HG02623 (cell line): Measurements from ENCODE around the gene PRLH.
"Not testable (repeated sequence)": the region's sequence is repeated elsewhere in the genome, so short reads cannot be mapped to it uniquely, and the experiment has no call there.

Source experiments
- ATAC-seq: cut with Tn5 transposase; IDR thresholded peaks from one replicate; pipeline ENCODE4 v1.9.1; 2021; ENCODE audit warnings: moderate library complexity; ENCODE audit not compliant: unreplicated experiment

PRLH gene

DNA sequence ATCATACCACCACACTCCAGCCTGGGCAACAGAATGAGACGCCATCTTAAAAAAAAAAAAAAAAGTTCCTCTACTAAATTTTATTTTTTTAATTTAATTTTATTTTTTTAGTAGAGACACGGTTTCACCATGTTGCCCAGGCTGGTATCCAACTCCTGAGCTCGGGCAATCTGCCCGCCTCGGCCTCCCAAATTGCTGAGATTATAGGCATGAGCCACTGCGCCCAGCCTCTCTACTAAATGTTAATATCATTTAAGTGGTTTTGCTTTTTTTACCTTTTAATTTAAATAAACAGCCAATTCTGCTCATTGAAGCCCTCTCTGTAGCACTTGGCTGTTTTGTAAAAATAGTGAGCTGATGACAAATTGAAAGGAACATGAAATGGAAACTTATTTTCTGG is 15.0 kb downstream of the PRLH start:
- no peak for ATAC-seq

DNA sequence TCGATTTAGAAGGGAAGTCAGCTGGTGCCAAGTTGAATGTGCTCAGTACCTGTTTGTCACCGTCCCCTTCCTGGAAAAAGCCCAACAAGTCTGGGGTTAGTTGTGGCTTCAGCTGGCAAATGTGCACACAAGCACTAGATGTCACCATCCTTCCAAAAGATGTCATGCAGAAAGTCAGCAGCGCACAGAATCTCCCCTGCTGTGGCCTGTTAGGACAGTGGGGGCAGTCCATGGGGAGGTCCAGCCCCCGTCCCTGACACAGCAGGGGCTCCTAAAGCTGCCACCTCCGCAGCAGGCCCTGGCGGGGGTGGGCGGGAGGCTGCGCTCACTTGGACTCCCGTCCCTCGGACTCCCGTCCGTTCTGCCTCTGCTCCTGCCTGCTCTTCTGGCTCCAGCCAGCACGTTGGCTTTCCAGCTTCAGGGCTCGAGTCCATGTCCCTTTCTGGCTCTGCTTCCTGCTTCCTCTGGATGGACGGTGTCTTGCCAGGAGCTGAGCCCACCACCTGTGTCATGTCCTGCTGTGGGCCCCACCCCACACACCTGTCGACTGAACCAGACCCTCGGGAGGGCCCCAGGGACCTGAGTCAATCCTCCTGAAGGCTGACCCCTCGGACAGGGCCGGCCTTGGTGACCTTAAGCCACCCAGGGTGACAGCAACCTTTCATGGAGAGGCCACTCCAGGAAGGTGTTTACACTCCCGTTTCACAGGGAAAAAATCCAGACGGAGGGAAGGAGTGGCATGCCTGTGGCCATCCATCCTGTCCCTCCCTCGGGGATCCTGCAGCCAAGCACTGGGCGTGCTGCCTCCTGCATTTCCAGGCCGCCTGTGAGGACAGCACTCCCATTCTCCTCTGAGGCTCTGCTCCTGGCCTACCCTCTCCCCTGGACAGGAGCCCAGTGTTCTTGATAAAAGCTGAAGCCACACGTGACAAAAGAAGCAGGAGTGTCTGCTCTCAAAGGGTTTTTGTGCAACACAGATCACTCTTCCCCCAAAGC is 15.7 kb downstream of the PRLH start:
- no peak for ATAC-seq

DNA sequence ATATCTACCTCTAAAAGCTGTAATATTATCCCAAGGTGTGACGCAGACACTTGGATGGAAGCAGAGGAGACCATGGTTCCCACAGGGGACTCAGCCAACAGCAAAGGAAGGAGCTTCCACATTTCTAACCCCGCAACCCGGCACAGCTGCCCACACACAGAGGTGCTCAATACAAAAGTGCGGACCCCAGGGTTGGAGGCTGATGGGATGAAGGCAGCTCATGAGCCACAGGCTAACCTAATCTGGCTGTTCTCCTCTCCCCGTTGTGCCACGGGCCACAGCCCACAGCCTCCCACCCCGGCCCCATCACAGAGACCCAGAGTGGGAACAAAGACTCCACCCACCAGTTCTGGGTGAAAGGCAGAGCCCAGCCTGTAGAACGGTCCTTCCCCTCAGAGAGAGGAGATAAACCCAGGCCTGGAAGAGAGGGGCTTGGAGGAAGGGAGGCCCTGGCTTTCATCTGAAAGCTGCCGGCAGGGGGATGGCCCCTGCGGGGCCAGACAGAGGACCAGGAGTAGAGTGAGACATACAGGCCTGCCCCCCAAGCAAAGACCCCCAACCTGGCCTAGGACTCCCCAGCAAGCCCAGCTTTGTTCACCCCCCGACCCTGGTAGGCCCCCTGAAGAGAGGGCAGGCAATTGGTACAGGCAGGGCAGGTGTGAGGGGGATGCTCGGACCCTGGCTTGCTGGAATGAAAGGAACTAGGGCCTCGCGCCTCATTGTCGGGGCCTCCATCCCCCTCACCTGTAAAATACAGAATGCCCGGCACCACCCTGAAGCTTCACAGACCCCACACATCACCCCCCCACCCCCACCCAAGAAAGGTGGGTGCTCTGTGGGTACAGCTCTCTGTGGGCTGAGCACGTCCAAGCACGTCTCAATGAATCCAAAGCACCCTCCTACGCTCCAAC is 17.3 kb downstream of the PRLH start:
- ATAC-seq = no peak

GRCh38 chr2:237585590-237586221 is 19.3 kb downstream of the PRLH start:
- ATAC-seq = no peak

DNA sequence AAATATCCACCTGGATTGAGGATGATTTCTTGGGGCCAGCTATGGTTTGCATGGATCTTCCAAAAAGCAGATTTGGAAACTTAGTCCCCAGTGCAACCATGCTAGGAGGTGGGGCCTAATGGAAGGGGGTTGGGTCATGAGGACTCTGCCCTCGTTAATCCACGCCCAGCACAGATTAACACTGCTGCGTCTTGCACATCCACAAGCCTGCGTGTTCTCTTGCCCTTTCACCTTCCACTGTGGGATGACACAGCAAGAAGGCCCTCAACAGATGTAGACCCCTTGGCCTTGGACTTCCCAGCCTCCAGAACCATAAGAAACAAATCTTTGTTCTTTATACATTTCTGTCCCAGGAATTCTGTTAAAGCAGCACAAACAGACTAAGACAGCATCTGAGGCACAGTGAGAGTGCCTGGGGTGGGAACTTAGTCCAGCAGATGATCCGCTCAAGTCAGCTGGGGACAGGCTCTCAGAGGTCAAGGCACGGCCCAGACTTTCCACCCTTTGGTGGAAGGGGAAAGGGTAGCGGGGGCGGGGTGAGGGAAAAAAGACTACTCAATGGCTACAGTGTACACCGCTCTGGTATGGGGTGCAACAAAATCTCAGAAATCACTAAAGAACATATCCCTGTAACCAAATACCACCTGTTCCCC is 21.8 kb downstream of the PRLH start:
- no peak for ATAC-seq

DNA sequence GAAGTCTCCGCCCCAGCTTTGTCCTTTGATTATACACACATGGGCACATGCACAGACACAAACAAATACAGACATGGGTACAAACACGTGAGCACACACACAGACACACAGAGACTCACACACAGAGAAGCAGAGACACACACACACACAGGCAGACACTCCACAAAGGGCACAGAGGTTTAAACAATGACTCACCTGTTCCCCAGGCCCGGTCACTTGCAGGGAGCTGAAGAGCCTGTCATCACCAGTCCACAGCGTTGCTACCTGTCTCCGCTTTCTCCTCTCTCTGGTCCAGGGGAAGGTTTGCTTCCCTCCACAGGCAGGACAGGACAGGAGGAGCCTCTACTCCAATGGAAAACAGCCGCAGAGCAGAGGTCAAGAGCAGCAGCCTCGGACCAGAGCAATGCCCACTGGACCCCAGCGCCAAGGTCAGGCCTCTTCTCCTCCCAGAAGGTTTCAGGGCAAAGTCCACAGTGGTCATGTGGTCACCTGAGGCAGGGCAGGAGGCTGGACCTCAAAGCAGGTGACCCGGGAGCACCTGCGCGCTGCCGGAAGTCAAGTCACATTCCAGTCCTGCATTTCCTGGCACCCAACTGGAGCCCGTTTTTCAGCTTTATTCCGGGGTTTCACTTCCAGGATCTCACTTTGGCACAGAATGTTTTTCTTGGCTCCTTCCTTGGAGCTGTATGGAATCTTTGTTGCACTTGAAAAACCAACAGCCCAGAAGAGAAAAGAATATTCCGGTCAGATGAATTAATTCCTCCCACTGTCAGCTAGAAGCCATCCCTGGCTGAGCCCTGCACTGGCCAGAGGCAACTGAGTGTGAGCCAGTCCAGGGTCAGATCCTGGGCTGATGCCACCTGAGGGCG is 24.1 kb downstream of the PRLH start, which contains the start of gene RAB17:
Gene RAB17, minus strand, starts transcription at position 463 of the 869 bp plus-strand sequence. CDS start 4,580 bp downstream, outside the sequence.
- no peak for ATAC-seq

DNA sequence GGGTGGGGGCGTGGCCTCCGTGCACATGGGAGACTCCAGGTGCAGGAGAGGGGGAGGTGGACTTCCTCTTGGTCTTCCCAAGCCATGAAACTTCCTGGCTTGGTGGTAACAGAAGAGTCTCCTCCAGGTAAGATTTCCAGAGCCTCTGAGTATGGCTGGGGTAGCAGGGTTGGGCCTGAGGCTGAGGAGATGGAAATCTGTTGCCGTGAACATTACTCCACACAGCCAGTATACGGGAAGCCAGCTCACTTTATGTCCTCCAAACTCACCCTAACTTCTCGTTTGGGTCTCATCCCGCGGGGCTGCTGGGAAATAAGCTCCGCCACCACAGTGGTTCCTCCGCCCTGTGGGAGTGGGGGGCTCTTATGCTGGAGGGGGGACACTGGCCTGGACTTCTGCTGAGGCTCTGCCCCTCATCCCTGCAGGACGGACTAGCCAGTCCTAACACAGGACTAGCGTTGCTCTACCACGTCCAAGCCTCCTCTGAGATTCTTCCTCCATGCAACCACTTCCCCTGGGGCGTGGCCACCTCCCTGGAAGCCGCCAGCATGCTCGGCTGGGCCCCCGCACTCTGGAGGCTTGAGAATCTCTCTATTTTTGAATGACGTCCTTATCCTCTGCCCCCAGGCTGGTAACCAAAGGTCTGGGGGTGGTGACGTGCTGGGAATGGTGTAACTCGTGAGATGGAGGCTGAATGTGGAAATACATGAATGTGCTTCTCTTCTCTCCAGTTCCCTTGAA is 24.9 kb downstream of the PRLH start:
- ATAC-seq = no peak

DNA sequence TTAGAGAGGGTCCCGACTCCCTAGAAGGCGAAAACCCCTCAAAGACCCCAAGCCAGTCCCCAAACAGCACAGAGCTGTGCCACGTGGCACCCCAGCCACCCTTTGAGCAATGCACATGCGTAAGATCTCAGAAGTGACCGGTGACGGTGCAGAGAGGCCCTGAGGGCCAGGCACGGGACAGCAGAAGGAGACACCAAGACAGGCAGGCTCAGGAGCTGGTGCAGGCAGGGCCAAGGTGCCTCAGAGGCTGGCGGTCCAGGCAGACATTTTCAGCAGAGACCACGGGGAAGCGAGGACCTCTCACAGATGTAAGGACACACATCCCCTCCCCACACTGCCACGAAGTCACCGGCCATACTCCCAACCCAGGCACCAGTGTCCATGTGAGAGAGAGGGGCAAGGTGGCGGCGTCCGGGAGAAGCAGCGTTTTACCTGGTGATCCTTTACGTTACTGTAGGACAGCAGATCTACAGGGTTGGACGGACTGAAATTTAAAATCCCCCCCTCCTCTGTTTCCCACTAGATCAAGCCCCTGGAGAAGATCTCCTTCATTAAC is 26.1 kb downstream of the PRLH start:
- ATAC-seq = no peak

GRCh38 chr2:237593036-237593435 is 26.7 kb downstream of the PRLH start:
- ATAC-seq = no peak

DNA sequence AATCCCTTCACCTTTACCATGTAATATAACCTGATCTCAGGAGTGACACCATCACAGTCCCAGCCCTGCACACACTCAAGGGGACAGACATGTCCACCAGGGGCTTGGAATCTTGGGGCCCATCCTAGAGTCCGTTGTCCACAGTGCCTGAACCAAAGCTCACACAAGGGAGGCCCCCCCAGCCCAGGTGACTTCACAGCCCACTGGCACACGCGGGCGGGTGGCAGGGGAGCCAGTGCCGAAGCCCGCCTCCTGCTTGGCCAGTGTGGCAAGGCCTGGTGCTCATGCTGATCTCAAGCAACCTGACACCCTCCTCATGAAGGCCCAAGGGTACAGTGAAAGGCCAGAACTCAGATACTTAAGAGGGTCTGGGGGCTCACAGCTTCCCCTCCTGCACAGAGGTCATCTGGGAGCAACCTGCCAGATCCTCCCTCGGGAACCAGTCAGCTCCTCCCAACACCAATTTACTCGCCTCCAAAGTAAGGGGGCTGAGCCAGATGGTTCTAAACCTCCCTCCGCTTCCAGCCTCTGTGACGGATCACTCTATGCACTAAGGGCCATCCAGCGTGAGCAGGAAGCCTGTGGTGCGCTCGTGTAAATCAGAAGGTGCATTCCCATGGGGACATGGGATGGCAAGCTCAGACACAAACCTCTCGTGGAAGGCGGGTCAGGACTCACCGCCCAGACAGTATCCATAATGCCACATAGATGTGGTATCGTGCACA is 27.4 kb downstream of the PRLH start:
- no peak for ATAC-seq

- ATAC-seq = no peak
Measured at GRCh38 chr2:237594514-237594871, 28.1 kb downstream of the PRLH start.

DNA sequence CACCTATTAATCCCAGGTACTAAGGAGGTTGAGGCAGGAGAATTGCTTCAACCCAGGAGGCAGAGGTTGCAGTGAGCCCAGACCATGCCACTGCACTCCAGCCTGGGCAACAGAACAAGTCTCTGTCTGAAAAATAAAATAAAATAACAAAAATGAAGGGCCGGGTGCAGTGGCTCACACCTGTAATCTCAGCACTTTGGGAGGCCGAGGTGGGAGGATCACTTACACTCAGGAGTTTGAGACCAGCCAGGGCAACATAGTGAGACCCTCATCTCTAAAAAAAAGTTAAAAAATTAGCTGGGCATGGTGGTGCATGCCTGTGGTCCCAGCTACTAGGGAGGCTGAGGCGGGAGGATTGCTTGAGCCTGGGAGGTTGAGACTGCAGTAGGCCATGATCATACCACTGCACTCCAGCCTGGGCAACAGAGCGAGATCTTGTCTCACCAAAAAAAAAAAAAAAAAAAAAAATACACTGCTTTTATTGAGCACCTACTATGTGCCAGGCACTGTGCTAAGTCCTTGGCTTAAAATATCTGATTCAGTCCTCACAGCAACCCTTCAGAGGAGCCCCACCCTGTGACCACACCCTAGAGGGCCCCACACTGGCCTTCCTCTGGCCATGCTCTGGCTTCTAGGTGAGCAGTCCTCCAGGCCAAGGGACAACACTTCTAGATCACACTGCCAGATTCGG is 29.6 kb downstream of the PRLH start:
- not testable (repeated sequence) for ATAC-seq

DNA sequence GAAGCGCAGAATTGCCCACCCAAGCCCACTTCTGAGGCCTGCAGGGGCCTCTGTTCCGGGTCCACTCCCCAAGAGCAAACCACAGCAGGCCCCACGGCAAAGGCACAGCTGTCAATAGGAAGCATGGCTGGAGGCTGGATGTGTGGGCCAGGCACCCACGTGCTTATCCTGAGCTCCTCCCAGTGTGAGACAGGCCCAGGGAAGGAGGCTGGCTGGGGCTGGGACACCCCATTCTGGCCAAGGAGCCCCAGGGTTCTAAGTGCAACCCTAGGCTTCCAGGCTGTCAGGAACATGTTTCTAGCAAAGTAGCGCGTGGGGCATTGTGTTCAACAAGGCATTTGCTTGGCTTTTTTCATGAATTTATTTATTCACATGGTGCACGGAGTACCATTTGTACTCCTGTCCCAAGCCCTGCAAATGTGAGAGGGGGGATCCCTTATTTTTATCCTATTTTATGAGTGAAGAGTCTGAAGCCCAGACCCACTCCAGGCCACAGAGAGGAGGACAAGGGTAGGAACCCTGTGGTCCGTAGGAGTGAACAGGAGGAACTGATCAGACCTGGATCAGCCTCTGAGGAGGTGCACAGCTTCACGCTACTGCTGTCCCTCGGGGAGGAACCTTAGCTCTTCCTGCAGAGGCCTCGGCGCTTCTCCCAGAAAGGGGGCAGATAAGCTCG is 30.3 kb downstream of the PRLH start:
- no peak for ATAC-seq

DNA sequence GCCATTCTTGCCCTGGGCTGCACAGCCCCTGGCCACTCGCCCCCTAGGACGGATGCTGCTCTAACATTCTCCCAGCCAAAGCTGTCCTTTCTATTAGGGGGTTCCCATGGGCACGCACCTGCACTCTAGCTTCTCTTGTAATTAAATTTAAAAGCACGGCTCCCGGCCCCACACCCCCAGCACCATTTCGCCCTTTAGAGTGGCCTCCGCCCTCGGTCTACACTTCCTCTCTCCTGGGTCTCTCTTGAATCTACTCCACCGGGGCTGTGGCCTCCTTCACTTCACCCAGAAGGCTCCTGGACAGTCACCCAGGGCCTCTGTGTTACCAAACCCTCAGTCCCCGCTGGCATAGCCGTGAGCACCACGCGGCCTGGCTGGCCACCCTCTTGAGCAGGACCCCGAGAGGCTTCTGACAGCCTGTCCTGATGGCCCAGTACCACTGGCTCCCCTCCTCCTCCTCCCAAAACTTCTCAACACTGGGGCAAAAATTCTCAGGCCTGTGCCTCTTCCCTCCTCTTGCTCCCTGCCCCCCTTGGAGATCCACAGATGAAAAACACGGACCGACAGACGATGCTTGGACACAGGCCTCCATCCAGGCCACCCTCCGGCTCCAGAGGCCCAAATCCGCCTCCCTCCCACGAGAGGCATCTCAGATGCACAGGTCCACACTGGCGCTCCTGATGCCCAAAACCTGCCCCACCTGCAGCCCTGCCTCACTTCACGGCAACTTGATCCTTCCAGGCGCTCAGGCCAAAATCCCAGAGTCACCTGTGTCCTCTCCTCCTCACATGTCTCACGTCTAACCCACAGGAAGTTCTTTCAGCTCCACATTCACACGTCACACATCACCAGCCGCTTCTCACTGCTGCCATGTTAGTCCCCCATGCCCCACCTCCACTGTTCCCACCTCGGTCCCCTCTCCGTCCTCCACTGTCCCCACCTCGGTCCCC is 31.1 kb downstream of the PRLH start:
- no peak for ATAC-seq

GRCh38 chr2:237598468-237599208 is 32.3 kb downstream of the PRLH start:
- no peak for ATAC-seq
